Esophagus (tissue), 2 donors: ENCODE data around the gene SCGB1C2. TPM values are rescaled to one million over a fixed set of nuclear protein-coding genes. Genes with fewer than 3 reads are reported as not detected.

Source experiments
- H3K27ac ChIP-seq, 2 donors: one replicate each; pipeline ENCODE4 v1.5.1; 2013; ENCODE audit warnings: low read depth in 2 of 2, mild to moderate bottlenecking in 2 of 2, inconsistent platforms in 1 of 2, low read length in 1 of 2, moderate library complexity in 1 of 2
- H3K27me3 ChIP-seq, 2 donors: one replicate each; pipeline ENCODE4 v1.6.1; 2013; ENCODE audit warnings: low read length in 2 of 2, control low read depth in 1 of 2, mild to moderate bottlenecking in 1 of 2; ENCODE audit not compliant: insufficient read depth in 2 of 2, control insufficient read depth in 1 of 2
- H3K36me3 ChIP-seq, 2 donors: one replicate each; pipeline ENCODE4 v1.6.1; 2013; ENCODE audit warnings: low read length in 1 of 2; ENCODE audit not compliant: control insufficient read depth in 2 of 2, insufficient read depth in 2 of 2
- H3K4me1 ChIP-seq, 2 donors: one replicate each; pipeline ENCODE4 v1.6.1; 2013; ENCODE audit warnings: low read length in 1 of 2; ENCODE audit not compliant: control insufficient read depth in 2 of 2, insufficient read depth in 2 of 2
- H3K4me3 ChIP-seq, 2 donors: one replicate each; pipeline ENCODE4 v1.5.1; 2013; ENCODE audit warnings: low read length in 2 of 2, mild to moderate bottlenecking in 2 of 2, low read depth in 1 of 2, moderate library complexity in 1 of 2
- H3K9me3 ChIP-seq, 2 donors: one replicate each; pipeline ENCODE4 v1.6.1; 2013; ENCODE audit warnings: mild to moderate bottlenecking in 2 of 2, low read depth in 1 of 2, low read length in 1 of 2, moderate library complexity in 1 of 2; ENCODE audit not compliant: control insufficient read depth in 2 of 2, insufficient read depth in 1 of 2
- WGBS, 2 donors: extraction: QIAGEN DNeasy Blood & Tissue Kit; methylation state at CpG; one replicate each; pipeline ENCODE4 v1.1.7; 2013; 5-methylcytosine and 5-hydroxymethylcytosine counted together
- polyA plus RNA-seq, 2 donors: library from polyadenylated mRNA; stranded (reverse); fragments of 200-250 nt; gene quantifications; one replicate each; pipeline ENCODE4 v1.2.3, GENCODE V29; 2013
- donor health status: healthy with polysubstance abuse.
- donor health status: Bipolar disorder and iron deficiency.

Gene SCGB1C2
- polyA plus RNA-seq, 2 donors = not detected

DNA sequence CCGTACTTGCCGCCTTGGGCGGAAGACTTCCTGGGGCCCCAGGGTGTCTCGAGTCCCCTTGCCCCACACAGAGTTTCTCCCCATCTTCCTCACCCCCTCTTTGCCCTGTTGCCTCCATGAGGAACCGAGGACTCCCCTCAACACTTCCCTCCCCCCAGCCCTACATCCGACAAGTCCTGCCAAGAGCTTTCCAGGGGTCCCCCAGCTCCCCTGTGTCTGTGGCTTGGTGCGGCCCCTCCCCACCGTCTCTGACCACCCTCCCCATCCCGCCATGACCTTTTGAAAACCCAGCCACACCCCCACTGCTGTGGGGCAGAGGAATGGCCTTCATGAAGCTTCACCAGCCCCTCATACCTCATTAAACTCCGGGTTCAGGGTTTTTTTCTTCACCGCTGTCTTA is 11.4 kb downstream of the SCGB1C2 start:
- Histone ChIP-seq H3K4me1 (no peaks in the 10 kb centered on the region), H3K9me3 (no peaks in the 10 kb centered on the region), H3K36me3 (peaks cover 0 to 2% of the 10 kb centered on the region in 2 donors), H3K27me3 (no peaks in the 10 kb centered on the region), H3K4me3 (no peak overlapping the region), H3K27ac (no peak overlapping the region)
- 70 to 85% methylated on average over 10 to 11 of the region's 11 CpGs for WGBS, 2 donors

DNA sequence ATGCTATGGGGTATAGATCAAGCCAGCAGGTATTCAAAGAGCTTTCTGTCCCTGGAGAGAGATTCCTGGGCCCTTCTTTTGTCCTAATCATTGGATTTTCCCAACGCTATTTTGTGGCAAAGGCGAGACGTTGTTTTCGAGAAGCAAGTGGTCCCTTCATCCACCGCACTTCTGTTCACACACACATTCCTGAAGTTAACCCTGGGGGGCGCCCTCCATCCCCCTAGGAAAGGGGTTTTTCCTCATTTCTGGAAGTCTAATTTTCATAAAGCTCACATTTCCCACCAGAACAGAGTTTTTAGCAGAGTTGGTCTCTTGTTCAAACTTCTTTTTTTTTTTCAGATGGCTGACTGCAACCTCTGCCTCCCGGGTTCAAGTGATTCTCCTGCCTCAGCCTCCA is 11.9 kb downstream of the SCGB1C2 start:
- H3K36me3 ChIP-seq = peaks cover 0 to 2% of the 10 kb centered on the region in 2 donors
- 91 to 93% methylated on average over 7 of the region's 7 CpGs for WGBS, 2 donors

DNA sequence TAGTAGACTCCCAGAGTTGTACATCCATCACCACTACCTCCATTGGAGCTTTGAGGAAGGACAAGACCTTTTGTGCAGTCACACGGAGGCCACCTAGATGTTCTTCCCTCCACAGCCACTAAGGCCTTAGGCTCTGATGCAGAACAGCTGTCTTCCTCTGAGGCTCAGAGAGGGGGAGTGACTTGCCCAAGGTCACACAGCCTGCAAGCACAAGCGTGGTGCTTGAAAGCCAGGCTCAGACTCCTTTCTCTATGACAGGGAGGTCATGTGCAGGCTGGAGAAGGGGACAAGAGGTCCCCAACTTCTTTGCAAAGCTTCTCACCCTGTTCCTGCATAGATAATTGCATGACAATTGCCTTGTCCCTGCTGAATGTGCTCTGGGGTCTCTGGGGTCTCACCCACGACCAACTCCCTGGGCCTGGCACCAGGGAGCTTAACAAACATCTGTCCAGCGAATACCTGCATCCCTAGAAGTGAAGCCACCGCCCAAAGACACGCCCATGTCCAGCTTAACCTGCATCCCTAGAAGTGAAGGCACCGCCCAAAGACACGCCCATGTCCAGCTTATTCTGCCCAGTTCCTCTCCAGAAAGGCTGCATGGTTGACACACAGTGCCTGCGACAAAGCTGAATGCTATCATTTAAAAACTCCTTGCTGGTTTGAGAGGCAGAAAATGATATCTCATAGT is 12.7 kb downstream of the SCGB1C2 start:
- 83 to 84% methylated on average over 9 of the region's 9 CpGs for WGBS, 2 donors
- Histone ChIP-seq H3K4me3 (no peak overlapping the region), H3K36me3 (peaks cover 0 to 2% of the 10 kb centered on the region in 2 donors), H3K4me1 (no peaks in the 10 kb centered on the region), H3K27ac (no peak overlapping the region), H3K27me3 (no peaks in the 10 kb centered on the region), H3K9me3 (no peaks in the 10 kb centered on the region)

More for the DNA sequence above, 11.9 kb downstream of the SCGB1C2 start:
- H3K27me3 ChIP-seq = no peaks in the 10 kb centered on the region
- H3K4me3 ChIP-seq = no peak overlapping the region
- no peak overlapping the region for H3K27ac ChIP-seq
- H3K4me1 ChIP-seq = no peaks in the 10 kb centered on the region
- no peaks in the 10 kb centered on the region for H3K9me3 ChIP-seq

DNA sequence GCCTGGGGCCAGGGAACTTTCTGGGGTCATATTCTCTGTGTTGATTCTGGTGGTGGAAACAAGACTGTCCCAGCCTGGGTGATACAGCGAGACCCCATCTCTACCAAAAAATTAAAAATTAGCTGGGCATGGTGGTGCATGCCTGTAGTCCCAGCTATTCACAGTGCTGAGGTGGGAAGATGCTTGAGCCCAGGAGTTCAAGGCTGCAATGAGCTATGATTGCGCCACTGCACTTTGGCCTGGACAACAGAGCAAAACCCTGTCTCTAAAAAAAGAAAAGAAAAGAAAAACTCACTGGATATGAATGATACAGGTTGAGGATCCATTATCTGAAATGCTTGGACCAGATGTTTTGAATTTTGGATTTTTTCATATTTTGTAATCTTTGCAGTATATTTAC is 13.6 kb downstream of the SCGB1C2 start:
- Histone ChIP-seq H3K9me3 (no peaks in the 10 kb centered on the region), H3K4me3 (no peak overlapping the region), H3K27me3 (no peaks in the 10 kb centered on the region), H3K36me3 (peaks cover 0 to 2% of the 10 kb centered on the region in 2 donors), H3K27ac (no peak overlapping the region), H3K4me1 (no peaks in the 10 kb centered on the region)
- WGBS, 2 donors = 88 to 95% methylated on average over 2 of the region's 2 CpGs

DNA sequence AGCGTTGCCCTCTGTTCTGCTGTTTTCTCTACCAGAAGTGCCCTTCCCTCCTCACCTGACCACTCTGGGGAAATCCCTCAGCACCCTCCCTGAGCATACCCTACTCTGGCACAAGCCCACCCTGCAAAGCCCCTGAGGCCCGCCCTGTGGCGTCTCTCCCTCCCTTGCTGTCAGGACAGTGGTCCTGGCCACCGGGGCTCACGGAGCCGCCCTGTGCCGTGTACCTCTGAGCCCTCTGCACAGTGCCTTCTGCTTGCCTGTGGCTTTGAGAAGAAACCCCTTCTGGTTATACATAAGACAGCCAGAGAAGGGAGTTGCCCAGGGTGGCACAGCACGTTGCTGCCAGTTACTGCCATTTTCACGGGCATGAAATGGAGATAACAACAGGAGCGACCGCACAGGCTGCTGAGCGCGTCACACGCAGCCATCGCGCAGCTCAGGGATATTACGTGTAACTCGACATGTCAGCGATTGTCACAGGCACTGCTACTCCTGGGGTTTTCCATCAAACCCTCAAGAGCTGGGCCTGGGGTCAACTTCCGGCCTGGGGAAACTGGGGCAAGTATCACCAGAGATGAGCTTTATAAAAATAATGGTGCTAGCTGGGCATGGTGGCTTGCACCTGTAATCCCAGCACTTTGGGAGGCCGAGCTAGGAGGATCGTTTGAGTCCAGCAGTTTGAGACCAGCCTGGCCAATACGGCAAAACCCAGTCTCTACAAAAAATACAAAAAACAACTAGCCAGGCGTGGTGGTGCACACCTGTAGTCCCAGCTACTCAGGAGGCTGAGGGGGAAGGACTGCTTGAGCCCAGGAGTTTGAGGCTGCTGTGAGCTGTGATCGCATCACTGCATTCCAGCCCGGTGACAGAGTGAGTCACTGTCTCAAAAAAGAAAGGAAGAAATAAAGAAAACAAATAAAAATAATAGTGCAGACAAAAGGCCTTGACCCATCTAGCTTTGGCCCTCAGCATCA is 14.8 kb downstream of the SCGB1C2 start:
- Histone ChIP-seq H3K4me3 (no peak overlapping the region), H3K36me3 (peaks cover 0 to 2% of the 10 kb centered on the region in 2 donors), H3K27me3 (no peaks in the 10 kb centered on the region), H3K27ac (no peak overlapping the region), H3K9me3 (no peaks in the 10 kb centered on the region), H3K4me1 (no peaks in the 10 kb centered on the region)
- 83 to 86% methylated on average over 26 of the region's 26 CpGs for WGBS, 2 donors

DNA sequence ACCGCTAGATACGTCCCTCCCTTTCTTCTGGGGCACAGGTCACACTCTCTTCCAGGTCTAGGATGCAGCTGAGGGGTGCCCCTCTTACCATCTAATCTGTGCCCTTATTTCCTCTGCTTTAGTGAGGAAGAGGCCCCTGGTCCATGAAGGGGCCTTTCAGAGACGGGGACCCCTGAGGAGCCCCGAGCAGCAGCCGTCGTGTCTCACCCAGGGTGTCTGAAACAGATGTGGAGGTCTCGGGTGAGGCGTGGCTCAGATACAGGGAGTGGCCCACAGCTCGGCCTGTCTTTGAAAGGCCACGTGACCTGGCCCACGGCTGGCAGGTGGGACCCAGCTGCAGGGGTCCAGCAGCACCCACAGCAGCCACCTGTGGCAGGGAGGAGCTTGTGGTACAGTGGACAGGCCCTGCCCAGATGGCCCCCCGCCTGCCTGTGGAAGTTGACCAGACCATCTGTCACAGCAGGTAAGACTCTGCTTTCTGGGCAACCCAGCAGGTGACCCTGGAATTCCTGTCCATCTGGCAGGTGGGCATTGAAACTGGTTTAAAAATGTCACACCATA is 15.6 kb downstream of the SCGB1C2 start:
- 83 to 89% methylated on average over 12 of the region's 12 CpGs for WGBS, 2 donors
- no peaks in the 10 kb centered on the region for H3K36me3 ChIP-seq

DNA sequence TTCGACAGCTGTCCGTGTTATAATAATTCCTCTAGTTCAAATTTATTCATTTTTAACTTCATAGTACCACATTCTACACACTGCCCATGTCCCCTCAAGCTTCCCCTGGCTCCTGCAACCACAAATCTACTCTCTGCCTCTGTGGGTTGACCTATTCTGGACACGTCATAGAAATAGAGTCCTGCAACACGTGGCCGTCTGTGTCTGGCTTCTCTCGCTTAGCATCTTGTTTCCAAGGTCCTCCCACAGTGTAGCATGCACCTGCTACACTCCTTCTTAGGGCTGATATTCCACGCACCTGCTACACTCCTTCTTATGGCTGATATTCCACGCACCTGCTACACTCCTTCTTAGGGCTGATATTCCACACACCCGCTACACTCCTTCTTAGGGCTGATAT is 16.5 kb downstream of the SCGB1C2 start:
- no peaks in the 10 kb centered on the region for H3K27me3 ChIP-seq
- H3K27ac ChIP-seq = no peak overlapping the region
- WGBS, 2 donors = 89 to 92% methylated on average over 9 of the region's 9 CpGs
- H3K36me3 ChIP-seq = no peaks in the 10 kb centered on the region
- H3K9me3 ChIP-seq = no peaks in the 10 kb centered on the region
- H3K4me3 ChIP-seq = no peak overlapping the region
- no peaks in the 10 kb centered on the region for H3K4me1 ChIP-seq

More for the DNA sequence above, 15.6 kb downstream of the SCGB1C2 start:
- Histone ChIP-seq H3K27me3 (no peaks in the 10 kb centered on the region), H3K27ac (no peak overlapping the region), H3K4me3 (no peak overlapping the region), H3K4me1 (no peaks in the 10 kb centered on the region), H3K9me3 (no peaks in the 10 kb centered on the region)

DNA sequence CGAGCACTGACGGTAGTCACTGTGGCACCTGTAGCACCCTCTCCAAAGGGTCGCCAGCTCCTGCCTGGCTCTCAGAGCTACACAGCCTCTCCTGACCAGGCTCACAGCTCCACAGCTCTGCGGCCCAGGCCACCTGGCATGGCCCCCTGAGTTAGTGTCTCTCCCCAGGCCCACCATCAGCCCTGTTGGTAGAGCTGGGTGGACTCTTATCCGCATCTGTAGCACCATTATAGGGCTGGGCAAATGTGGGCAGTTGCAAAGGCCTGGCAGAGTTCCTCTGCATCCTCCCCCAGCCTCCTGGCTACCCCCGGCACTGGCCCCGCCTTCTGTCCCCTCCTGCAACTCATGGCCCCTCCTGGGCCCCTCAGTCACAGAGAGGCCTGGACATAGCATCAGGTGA is 18.2 kb downstream of the SCGB1C2 start:
- 88 to 89% methylated on average over 7 of the region's 7 CpGs for WGBS, 2 donors
- no peaks in the 10 kb centered on the region for H3K27me3 ChIP-seq
- H3K27ac ChIP-seq = no peak overlapping the region
- H3K36me3 ChIP-seq = peaks cover 0 to 1% of the 10 kb centered on the region in 2 donors
- H3K4me3 ChIP-seq = no peak overlapping the region
- no peaks in the 10 kb centered on the region for H3K4me1 ChIP-seq
- H3K9me3 ChIP-seq = no peaks in the 10 kb centered on the region

DNA sequence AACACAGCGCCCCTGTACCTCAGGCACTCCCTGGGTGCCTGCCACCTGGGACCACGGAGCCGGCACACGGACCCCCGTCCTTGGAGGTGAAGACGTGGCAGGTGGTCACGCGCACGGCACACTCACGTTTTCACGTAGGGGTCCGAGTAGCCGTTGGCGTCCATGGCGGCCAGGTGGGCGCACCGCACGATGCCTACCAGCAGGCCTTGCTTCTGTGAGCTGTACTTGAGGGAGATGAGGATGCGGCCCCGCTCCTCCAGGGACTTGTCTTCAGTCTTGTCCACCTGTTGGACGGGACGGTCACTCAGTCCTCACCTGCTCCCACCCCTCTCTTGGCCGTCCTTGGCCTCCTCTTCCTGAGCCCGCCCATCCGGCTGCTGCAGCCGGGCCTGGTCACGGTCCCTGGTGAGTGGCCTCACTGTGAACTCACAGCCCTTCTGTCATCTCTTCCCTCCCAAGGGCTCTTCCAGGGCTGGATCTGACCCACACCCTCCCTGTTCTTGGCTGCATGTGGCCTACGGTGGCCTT is 18.8 kb downstream of the SCGB1C2 start:
- Histone ChIP-seq H3K27ac (no peak overlapping the region), H3K27me3 (no peaks in the 10 kb centered on the region), H3K4me3 (no peak overlapping the region), H3K4me1 (no peaks in the 10 kb centered on the region), H3K36me3 (peaks cover 0 to 6% of the 10 kb centered on the region in 2 donors), H3K9me3 (no peaks in the 10 kb centered on the region)
- 94 to 96% methylated on average over 28 of the region's 28 CpGs for WGBS, 2 donors
